Omental fat pad (tissue), 4 donors: ENCODE results near the gene EIF4E1B. TPM values are rescaled to one million over a fixed set of nuclear protein-coding genes. Genes with fewer than 3 reads are reported as not detected.

Experiments used
- ATAC-seq: fragments of 150-250 bp; one replicate; pipeline ENCODE4 v1.9.1; 2016; ENCODE audit warnings: mild to moderate bottlenecking, moderate library complexity; ENCODE audit not compliant: low FRiP score
- DNase-seq: peaks from one replicate; pipeline ENCODE4 v3.0.0-alpha.2; 2019; ENCODE audit warnings: low spot score
- total RNA-seq, 4 donors: library from RNA; depleted of rRNA; stranded (reverse); fragments of >200 nt; gene quantifications; one replicate each; pipeline ENCODE4 v1.1.0, GENCODE V29; 2016
- TF ChIP-seq, protein P1 (sequence below), 3 donors: fragments of 450-650 bp; IDR thresholded peaks; one replicate each; pipeline ENCODE4 v1.5.1; 2016 to 2017; ENCODE audit warnings: antibody characterized with exemption in 3 of 3, mild to moderate bottlenecking in 3 of 3, moderate library complexity in 2 of 3

Gene EIF4E1B
- total RNA-seq, 4 donors from 2014 or later: not detected

DNA sequence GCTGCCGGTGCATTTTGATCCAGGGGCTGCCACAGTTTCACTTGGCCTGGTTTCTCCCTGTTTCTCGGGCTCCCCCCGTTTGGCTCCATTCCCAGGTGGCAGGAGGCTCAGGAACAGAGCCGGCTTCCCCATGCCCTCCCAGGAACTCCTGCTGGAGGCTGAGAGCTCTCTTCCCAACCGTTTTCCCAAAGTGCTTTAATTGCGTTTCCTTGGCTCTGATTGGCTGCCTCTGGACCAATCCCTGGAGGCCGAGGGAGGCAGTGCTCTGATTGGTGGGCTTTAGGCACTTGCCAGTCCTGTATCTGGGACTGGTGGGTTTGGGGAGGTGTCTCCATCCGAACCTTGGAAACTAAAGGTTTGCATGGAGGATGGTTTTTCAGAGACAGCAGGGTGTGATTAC is 21.7 kb downstream of the EIF4E1B start:
- DNase-seq: no peak
- ATAC-seq: no peak
- TF ChIP-seq, protein P1, sequence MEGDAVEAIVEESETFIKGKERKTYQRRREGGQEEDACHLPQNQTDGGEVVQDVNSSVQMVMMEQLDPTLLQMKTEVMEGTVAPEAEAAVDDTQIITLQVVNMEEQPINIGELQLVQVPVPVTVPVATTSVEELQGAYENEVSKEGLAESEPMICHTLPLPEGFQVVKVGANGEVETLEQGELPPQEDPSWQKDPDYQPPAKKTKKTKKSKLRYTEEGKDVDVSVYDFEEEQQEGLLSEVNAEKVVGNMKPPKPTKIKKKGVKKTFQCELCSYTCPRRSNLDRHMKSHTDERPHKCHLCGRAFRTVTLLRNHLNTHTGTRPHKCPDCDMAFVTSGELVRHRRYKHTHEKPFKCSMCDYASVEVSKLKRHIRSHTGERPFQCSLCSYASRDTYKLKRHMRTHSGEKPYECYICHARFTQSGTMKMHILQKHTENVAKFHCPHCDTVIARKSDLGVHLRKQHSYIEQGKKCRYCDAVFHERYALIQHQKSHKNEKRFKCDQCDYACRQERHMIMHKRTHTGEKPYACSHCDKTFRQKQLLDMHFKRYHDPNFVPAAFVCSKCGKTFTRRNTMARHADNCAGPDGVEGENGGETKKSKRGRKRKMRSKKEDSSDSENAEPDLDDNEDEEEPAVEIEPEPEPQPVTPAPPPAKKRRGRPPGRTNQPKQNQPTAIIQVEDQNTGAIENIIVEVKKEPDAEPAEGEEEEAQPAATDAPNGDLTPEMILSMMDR (IDR thresholded peaks at IDR 0.05): no peak

DNA sequence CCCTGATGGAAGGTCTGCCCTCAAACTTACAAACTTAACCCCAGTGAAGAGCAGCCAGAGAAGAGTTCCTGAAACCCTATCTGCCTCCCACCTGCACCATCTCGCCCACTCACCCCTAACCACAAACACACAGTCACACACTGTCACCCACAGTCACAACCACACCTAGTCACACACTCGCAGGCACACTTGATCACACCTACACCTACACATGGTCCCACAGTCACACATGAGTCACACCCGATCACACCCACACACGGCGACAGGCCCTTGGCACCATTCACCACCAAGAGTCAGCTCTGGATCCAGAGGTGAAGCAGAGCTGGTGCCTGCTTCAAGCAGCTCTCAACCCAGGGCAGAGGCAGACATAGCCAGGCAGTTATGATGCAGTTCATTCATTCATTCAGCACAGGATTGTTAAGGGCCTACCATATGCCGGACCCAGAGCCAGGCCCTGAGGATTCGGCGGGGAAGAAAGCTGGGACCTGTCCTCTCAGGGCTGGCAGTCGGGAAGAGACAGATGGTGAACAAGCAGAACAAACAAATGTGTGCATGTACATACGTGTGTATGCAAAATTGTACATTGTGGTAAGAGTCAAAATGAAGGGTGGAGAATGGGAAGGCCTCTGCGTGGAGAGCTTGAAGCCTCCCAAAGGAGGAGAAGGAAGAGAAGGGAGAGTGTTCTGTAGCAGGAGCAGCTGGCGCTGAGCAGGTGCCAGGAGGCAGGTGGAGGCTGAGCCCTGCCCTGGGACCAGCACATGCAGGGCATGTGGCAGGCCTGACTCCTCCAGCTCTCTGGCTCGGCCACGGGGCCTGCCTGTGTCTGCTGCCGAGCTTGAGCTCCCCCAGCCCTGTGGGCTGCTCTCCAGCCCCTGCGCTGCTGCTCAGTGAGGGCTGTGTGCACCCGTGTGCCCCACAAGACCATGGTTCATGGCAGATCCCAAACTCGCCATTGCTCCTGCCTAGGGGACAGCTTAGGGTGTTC is 23.2 kb downstream of the EIF4E1B start:
- ATAC-seq: no peak
- no peak for DNase-seq
- TF ChIP-seq, protein P1 (IDR thresholded peaks at IDR 0.05): no peak

DNA sequence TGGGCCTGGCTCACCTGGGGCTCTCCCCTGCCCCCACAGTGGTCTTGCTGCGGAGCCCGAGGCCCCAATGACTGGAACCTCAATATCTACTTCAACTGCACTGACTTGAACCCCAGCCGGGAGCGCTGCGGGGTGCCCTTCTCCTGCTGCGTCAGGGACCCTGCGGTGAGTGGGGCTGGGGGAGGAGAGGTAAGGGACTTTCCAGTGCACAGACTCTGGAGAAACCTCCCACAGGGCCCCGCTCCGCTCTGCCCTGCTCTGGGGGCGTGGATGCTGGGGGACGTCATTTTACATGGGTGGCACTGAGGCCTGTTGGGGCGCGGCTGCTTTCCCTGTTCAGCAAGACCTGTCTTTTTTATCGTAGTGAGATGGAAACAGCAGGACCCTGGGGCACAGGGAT is 24.4 kb downstream of the EIF4E1B start:
- DNase-seq: no peak
- TF ChIP-seq, protein P1 (IDR thresholded peaks at IDR 0.05): no peak
- no peak for ATAC-seq

DNA sequence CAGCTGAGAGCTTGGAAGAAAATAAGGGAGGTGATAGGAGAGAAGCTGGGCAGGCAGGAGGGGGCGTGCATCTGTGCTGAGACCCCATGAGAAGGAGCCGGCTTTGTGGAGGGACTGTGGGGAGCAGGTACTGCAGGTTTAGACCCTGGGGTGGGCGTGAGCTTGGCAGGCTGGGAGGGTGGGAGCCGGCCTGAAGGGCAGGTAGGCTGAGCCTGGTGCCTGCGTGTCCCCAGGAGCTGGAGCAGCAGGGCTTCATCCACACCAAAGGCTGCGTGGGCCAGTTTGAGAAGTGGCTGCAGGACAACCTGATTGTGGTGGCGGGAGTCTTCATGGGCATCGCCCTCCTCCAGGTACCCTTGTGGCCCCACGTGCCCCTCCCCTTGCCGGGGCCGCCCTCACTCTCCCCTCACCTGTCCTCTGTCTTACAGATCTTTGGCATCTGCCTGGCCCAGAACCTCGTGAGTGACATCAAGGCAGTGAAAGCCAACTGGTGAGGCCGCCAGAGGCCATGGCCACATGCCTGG is 26.1 kb downstream of the EIF4E1B start:
- ATAC-seq (no peak), DNase-seq (no peak)
- TF ChIP-seq, protein P1 (IDR thresholded peaks at IDR 0.05): no peak

DNA sequence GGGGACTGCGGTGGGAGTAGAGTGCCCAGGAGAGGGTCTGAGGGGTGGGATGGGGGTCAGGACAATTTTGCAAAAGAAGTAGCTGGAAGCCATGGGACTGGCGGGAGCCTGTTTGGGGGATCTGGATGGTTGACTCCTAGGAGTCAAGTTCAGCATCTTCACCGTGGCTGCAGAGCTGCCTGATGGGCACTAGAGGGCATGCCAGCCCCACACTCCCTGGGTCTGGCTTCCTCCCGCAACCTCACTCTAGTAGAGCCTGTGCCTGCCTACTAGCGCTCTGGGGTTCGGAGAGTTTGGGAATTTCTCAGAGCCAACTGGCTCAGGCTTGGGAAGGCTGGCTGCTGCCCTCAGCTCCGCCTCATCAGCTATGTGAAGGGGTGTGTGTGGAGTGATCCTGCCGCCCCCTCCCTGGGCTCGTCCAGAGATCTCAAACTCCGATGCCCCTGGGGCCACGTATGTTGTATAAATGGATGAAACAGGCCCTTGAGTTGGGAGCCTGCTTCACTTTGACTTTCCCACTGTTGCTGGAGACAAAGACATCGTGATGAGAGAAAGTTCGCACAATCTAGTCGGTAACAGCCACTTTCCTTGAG is 27.6 kb downstream of the EIF4E1B start:
- TF ChIP-seq, protein P1 (IDR thresholded peaks at IDR 0.05): no peak
- peak; percentile 78 for ATAC-seq
- DNase-seq: no peak

DNA sequence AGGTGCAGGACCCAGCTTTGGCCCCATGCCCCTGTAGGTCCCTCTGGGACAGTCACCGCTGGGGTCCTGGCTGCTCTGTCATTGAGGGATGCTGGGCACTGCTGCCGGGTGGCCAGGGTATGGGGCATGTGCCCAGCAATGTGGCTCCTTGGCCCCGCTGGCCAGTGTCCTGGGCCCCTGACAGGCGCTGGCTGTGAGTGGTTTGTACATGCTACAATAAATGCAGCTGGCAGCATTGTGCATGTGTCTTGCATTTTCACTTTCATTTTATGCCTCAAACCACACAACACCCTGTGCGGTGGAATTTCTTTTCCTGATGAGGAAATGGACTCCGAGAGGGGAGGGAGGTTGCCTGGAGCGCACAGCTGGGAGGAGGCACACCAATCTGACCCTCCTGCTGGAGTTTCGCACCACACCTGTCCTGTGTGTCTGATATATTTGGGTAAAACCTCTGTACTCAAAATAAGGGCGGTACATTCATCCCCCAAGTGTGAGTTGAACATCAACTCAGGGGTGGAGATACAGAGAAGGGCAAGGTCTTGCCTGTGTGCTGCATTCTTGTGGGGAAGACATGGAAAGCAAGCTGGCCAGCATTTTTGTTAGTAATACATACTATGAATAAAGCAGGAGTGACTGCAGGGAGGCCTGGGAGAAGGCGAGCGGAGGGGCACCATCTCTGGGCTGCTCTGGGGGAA is 28.5 kb downstream of the EIF4E1B start:
- no peak for ATAC-seq
- DNase-seq: no peak
- TF ChIP-seq, protein P1 (IDR thresholded peaks at IDR 0.05): no peak
